HFF-Myc (cell line): ENCODE results near the gene ETFBKMT.
"Not testable (repeated sequence)": the region's sequence is repeated elsewhere in the genome, so short reads cannot be mapped to it uniquely, and the experiment has no call there.

Experiments used
- DNase-seq: peaks from one replicate; pipeline ENCODE4 v3.0.0-alpha.2; 2011; ENCODE audit warnings: low read depth; ENCODE audit errors: extremely low read depth
- H3K4me3 ChIP-seq: replicated peaks from 2 replicates; pipeline ENCODE4 v1.5.1; 2011; ENCODE audit warnings: low read depth, mild to moderate bottlenecking, control low read depth, low read length
- TF ChIP-seq, protein P1 (sequence below): IDR thresholded peaks from 2 replicates; pipeline ENCODE4 v1.5.1; 2012; ENCODE audit warnings: mild to moderate bottlenecking, low read depth, low read length, control low read depth; ENCODE audit errors: missing control alignments

Gene ETFBKMT

DNA sequence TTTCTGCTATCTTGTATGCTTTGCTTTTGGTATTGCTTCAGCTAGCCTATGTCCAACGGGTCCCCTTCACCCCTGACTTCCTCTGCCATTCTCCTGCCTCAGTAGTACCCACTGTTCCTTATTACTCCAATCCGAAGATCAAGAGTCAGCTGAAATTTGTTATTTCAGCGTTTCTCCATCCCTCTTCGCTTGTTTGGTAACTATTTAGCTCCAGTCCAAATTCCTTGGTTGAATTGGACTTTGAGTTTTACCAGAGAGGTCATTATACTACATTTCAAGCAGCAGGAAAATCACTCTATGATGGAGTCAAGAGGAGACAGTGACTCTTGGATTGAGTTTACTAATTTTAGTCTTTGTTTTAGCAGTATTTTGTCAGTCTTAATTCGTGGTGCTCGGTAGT lies 4.5 kb downstream of the ETFBKMT start:
- TF ChIP-seq, protein P1, sequence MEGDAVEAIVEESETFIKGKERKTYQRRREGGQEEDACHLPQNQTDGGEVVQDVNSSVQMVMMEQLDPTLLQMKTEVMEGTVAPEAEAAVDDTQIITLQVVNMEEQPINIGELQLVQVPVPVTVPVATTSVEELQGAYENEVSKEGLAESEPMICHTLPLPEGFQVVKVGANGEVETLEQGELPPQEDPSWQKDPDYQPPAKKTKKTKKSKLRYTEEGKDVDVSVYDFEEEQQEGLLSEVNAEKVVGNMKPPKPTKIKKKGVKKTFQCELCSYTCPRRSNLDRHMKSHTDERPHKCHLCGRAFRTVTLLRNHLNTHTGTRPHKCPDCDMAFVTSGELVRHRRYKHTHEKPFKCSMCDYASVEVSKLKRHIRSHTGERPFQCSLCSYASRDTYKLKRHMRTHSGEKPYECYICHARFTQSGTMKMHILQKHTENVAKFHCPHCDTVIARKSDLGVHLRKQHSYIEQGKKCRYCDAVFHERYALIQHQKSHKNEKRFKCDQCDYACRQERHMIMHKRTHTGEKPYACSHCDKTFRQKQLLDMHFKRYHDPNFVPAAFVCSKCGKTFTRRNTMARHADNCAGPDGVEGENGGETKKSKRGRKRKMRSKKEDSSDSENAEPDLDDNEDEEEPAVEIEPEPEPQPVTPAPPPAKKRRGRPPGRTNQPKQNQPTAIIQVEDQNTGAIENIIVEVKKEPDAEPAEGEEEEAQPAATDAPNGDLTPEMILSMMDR, result no peak
- no peak overlapping the region for H3K4me3 ChIP-seq
- DNase-seq, result no peak

DNA sequence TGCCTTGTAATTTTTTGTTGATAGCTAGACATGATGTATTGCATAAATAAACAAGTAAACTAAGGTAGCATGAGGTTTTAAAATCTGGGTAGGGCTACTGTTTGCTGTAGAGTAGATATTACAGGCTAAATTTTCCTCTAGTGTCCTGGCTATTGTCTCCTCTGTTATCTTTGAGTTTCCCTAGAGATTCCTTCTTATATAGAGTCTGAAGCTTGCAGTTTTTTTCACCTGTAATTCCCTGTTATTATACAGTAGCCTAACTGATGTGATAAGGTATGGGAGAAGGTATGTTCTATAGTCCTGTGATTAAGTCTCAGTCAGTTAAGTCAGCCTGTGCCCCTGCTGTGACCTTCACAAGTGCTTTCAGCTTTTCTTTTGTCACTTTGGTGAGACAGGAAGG lies 9.5 kb downstream of the ETFBKMT start:
- no peak for DNase-seq
- H3K4me3 ChIP-seq, result no peak overlapping the region
- TF ChIP-seq, protein P1, result no peak

DNA sequence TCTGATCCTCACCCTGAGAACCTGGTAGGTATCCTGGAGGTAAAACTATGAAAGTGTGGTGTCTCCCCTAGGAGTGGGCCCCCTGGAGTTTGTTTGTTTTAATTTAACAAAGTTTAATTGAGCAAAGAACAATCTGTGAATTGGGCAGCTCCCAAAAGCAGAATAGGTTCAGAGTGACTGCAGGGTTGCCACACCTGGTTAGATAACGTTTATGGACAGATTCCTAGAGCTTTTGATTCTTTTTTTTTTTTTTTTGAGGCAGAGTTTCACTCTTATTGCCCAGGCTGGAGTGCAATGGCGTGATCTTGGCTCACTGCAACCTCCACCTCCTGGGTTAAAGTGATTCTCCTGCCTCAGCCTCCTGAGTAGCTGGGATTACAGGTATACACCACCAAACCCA lies 10.1 kb downstream of the ETFBKMT start:
- not testable (repeated sequence) for DNase-seq, H3K4me3 ChIP-seq

DNA sequence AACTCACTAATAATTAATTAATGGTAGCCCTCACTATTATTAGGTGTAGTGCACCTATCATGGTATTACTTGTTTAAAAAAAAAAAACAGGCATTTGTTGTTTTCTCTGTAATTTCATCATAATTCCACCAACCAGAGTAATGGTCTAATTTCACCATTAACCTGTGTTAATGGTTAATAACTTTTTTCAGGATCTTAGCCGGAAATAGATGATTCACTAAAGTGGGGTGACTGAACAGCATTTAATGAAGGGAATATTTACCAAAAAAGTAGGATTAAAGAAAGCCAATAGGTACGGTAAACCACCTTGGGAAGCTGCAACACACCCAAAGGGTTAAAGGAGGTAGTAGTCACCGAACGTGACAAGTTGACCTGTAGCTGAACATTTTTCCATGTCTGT lies 13.0 kb downstream of the ETFBKMT start:
- H3K4me3 ChIP-seq, result no peak overlapping the region
- TF ChIP-seq, protein P1, result no peak
- no peak for DNase-seq

DNA sequence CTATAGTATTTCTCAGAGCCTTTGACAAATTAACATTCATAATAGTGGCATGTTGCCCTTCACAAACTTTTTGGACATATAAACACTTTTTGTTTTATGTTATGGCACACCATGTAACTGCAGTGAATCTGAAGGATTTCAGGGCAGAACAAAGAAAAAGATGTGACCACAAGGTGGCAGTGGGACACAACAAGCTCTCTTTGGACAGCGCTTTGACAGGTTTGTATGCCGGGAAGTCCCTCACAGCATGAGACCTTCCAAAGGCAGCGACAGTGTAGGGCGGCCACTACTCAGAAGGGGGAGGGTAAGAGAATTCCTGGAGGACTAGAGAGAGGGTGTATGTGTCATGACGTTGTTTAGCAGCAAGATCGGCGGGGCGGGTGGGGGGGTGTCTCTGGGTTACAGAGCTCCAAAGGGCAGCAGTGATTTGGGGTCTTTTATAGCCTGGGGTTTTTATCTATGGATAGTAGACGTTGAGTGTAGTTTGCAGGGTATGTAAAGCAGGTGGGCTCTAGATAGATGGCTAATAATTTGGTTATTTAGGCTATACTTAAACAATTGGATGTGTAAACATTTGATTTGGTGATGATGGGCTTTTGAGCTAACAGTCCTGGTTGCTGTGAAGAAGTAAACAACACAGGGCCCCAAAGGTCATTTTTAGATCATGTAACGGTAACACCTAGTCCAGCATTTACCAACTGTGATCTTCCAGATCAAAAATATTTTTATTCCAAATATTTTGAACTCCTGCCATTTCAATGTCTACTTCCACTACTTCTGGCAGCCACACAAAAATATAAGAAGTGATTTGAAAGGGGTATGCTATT lies 22.9 kb downstream of the ETFBKMT start:
- TF ChIP-seq, protein P1, result peak; percentile 64
- DNase-seq, result peak; percentile 81
- H3K4me3 ChIP-seq, result no peak overlapping the region

DNA sequence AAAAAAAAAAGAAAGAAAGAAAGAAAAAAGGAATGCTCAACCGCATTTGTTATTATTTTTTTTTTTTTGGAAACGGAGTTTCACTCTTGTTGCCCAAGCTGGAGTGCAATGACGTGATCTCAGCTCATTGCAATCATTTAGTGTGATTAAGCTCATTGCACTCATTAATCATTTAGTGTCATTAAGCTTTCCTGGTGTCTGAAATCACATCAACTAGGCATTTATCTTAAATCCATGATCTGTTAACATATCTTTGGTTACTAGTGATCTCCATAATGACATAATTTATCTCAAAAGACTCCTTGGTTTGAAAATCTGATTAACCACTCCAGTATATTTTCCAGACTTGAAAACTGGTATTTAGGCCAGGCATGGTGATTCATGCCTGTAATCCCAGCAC lies 26.3 kb downstream of the ETFBKMT start:
- no peak overlapping the region for H3K4me3 ChIP-seq
- no peak for DNase-seq
- TF ChIP-seq, protein P1, result no peak

DNA sequence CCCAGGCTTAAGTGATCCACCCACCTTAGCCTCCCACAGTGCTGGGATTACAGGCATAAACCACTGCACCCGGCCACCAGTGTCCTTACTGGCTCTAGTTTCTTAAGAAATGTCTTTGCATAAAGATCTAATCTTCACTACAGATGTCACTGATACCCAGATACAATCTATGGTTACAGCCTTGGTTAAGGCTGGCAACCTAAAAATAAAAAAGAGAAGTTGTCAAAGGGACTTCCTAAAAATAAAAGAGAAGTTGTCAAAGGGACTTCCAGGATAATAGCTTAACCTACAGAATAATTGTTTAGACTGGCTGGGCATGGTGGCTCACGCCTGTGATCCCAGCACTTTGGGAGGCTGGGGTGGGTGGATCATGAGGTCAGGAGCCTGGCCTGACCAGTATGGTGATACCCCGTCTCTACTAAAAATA lies 27.6 kb downstream of the ETFBKMT start:
- no peak overlapping the region for H3K4me3 ChIP-seq
- TF ChIP-seq, protein P1, result no peak
- no peak for DNase-seq

DNA sequence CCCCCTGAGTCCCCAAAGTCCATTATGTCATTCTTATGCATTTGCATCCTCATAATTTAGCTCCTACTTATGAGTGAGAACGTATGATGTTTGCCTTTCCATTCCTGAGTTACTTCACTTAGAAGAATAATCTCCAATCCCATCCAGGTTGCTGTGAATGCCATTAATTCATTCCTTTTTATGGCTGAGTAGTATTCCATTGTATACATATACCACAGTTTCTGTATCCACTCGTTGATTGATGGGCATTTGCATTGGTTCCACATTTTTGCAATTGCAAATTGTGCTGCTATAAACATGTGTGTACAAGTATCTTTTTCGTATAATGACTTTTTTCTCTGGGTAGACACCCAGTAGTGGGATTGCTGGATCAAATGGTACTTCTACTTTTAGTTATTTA lies 30.4 kb downstream of the ETFBKMT start:
- DNase-seq, H3K4me3 ChIP-seq: not testable (repeated sequence)
